Measurements from ENCODE around the gene EPHA4.

EPHA4 gene

DNA sequence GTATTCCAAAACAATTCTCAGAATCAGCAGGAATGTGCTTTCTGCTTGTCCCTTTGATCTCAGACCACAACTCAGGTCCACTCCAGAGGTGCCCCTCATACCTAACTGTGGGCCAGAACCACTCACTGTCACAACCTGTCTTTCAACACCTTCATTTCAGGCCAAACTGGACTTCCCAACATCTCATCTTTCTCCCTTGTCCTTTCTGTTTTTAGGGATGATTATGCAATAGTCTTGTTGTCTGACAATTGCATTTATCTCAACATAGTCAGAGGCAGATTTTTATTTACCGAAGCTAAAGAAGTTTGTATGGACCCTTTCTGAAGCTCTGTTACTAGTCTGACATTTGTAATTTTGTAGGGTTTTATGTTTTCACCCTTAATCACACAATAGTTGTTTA is 95.9 kb downstream of the EPHA4 start:
- no peak for DNase-seq (ENCODE audit: low read depth in 2 of 2)

DNA sequence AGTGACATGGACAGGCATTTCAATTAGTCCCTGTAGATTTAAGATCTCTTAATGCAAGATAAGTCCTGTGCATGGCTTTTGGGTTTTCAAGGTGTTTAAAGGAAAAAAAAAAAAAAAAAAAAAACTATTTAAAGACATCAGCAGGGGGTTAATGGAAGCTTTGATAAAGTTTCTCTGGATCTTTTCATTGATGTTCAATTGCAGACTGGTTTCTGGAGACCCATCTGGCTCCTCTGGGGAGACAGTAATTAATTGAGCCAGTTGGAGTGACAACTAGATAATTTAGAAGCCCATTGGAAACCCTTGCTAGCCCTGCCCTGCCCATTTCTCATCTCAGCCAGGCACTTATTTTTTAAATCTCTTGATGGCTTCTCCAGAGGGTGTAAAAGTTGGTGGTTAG is 98.7 kb downstream of the EPHA4 start:
- no peak for DNase-seq (ENCODE audit: low read depth in 2 of 2)

DNA sequence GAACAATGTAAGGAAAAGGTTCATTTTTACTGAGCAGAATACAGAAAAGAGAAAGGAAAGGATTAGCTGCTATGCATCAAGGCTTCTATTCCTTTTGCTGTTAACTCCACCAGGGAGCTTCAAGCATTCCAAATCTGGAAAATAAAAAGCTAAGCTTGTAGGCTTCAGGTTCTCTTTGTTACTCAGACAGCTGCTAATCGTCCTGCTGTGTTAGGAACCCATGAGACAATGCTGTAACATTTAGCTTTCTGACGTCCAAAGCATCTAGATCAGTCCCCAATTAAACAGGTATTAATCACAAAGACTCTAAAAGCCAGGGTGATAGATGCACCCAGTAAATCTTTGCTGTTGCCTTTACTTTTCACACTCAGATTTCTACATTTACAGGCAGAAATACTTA is 103.8 kb downstream of the EPHA4 start:
- DNase-seq (ENCODE audit: low read depth in 2 of 2) = no peak

DNA sequence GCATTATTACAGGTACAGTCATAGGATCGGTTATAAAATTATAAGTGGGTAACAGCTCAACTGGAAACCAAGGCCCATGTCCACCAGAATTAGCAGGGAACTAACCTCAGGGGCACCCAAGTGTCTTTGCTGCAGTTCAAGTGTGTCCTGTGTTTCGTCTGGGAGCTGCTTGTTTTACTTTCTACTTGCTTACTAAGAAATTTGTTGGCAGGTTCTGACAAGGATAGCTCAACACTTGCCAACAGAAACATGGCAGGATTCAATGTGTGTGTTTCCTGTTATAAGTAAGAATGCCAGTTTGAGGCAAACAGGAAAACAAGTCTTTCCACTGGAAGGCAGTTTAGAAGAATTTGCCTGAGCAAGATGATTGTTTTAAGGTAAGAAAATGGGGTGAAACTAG is 104.5 kb downstream of the EPHA4 start:
- DNase-seq (ENCODE audit: low read depth in 2 of 2) = no peak

DNA sequence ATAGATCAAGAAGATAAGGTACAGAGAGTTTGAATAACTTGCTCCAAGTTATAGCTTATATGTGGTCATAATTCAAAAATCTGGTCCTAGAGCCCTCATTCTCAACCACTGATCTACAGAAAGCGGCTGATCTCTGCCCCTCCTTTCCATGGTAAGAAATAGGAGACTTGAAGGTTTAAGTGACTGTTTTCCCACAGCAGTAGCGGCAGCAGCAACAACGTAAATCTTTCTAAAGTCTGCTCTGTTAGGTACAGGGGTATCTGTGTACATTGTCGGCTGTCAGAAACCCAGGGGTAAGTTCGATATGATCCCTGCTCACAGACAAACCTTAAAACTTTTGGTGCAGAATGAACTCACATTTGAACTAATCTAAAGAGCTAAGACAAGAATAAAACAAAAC is 105.4 kb downstream of the EPHA4 start:
- no peak for DNase-seq (ENCODE audit: low read depth in 2 of 2)

DNA sequence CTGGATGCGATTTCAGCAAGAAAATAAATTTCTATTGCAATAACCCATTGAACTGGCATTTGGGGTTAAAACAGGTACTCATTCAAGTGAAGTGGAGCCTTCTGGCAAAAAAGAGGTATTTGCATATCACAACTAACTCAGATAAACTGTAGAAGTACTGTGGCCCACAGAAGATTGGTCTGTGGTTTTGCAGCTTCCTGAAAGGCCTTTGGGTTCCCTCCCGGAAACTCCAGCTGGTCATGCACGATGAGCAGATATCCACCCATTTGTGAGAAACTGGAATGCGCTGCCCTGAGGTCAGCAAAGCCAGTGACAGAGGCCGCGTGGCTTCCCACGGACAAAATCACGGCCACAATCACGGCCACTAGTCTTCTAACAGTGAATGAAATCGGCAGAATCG is 106.3 kb downstream of the EPHA4 start:
- no peak for DNase-seq (ENCODE audit: low read depth in 2 of 2)

DNA sequence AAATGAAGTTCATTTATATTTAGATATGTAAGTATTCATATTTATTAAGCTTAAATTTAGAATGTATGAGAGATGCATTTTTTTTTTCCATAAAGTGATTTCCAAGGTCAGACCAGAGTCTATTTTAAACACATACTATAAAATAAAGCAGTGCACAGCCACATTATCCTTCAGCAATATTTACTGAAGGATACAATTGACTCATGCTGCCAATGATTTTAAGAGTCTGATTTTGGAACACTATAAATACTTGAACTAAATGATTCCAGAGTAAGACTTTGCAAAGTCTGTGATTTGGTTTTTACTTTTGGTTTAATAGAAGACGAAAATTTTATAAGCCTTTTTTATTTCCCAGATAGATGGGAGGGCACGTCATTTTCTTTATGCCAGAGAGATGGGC is 107.1 kb downstream of the EPHA4 start:
- no peak for DNase-seq (ENCODE audit: low read depth in 2 of 2)

DNA sequence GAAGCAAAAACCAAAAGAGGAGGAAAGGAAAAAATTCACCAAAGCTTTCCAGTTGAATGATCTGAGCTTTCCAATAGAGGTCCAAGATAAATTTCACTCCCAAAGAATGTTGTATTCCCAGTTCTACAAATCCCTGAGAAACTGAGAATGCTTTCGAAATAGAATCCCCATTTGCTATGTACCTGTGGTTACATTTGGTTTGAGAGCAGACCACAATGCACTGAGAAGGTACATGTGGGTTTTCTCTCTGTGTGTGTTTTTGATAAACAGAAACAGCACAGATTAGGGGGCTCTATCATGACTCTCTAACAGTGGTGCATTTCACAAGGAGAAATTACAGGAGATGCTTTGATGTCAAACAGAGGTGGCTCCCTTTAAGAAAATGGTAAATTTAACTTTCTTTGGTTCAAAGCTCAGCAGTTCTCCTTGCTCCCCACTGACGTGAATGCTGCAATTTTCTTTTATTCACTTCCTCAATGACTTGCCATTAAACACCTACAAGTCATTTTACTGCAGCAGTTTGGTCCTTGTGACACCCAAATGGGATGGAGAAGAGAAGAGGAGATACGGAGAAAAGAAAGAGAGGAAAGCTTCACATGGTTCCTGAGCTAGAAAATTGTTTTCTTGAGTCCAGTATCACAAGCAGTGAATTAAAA is 108.7 kb downstream of the EPHA4 start:
- no peak for DNase-seq (ENCODE audit: low read depth in 2 of 2)

DNA sequence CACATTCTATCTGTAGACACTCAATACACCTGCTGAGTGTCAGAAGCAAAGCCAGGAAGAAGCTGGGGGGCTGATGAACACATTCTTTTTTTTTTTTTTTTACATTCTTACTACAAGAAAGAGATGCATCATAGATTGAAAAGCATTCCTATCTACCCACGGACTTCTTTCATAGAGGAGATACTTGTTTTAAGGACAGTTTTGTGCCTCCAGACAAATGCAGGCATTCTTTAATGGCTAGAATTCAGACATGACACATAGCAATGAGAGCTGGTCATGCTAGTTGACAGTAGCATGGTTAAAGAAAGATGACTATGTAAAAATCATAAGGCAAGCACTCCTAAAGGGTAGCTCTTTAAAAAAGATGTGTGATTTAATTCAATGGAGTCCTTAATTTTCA is 110.2 kb downstream of the EPHA4 start:
- DNase-seq (ENCODE audit: low read depth in 2 of 2) = no peak

DNA sequence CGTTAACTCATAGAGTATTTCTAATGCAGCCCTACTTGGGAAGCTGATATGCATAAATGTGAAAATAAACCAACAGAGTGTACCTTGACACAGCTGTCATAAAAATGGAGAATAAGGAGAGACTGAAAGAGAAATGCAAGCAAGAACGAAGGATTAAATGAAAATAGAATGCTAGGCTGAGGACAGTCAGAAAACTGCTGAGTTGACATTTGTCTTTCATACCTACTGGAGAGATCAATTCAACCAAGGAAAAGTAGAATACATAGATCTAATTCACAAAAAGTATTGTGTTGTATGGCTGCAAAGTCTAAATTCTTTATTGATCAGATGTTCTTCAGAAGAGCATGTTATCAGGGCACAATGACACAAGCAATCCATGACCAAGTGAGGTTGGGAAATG is 112.0 kb downstream of the EPHA4 start:
- DNase-seq (ENCODE audit: low read depth in 2 of 2) = no peak

DNA sequence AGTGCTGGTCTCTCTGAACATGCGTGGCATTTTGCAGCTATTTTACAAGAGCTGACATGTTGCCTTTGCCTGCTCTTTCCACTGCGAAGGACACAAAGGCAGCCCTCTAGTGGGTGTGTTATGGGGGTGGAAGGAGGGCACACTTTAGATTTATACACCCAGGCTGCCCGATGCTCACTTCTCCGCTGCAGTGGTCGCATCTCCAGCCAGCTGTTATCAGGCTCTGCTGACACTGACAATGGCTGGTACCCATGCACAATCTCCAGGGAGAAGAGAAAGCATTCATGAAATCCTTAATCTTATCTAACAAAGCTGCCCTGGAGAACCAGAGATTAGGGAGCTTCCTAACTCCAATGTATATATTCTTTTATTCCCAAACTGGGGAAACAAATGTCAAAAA is 113.5 kb downstream of the EPHA4 start:
- DNase-seq (ENCODE audit: low read depth in 2 of 2) = no peak

DNA sequence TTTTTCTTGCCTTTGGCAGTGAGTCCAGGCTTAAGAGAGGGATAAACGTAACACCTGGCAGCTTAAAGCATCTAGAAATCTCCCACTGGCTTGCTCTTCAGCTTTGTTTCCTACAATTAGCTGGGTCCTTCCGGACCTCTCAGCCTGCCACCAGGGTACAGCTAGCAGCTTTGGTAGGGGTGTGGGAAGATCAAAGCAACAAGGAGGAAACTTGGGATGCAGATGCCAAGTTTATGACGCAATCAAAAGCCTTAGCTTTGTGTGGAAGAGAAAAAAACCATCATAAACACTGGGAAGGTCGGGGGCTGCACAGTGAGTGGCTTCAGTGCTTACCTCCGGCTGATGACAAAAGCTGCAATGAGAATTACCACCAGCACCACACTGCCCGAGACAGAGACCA is 116.9 kb downstream of the EPHA4 start:
- no peak for DNase-seq (ENCODE audit: low read depth in 2 of 2)

DNA sequence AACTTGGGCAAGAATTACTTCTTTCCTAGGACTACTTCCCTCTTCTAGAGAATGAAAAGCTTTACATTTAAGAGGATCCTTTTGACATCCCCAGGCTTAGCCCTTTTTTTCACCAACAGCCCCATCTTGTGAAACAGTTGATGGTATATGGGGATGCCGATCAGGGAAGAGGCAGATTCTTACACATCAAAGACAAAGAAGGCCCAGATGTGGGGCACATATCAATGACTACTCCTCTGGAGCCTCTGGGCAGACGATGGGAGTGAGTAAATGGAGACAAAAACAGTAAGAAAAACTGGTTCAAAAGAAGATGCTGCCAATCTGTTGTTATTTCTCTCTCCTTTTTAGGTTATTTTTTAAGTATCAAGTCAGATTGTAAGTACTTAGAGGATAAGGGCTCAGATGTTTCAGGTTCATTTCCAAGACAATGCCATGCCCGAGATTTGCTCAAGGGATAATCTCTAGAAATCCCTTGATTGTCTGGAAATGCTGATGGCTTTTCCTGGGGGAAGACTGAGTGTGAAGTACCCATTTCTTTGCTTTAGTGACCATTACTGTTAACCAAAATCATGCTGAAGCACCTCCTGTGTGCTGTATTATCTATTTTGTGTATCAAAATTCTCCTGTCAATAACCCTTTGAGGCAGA is 117.5 kb downstream of the EPHA4 start:
- no peak for DNase-seq (ENCODE audit: low read depth in 2 of 2)

DNA sequence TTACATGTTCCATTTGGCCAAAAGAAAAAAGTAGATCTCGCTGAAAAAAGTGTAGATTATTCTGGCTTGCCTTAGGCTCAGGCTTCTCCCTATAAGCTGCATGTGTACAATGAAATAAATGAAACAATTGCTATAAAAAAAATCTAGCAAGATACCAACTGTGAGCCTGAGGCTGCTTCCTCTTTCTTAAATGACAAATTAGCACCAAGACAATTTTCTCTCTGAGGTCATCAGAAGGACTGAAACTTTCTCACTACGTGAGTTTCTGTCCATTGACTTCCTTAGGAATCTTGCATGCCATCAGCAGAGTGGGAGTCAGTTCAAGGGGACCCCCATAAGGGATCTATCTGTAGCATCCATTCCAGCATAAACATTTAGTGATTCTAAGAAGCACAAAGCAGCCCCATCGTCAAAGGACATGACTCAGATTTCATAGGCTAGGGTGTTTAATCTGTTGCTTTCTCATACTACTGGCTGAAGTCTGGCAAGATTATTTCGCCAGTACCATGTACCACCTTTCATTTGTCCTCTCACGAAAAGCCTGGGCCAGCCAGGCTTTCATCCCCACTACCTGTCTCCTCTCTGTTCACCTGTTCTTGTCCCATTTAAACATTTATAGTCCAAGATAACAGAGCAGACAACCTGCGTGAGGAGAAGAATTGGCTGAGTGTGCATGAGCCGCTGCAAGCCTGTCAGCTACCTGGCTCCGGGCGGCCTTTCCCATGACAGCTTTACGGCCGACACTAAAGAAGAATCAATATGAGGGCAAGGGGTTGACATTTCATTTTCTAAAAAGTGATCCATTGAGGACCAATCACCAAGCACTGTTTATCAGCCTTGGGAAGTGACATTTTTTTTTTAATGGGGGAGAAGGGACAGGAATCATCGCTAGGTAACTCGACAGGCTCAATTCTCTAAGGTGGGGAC is 120.0 kb downstream of the EPHA4 start:
- DNase-seq (ENCODE audit: low read depth in 2 of 2) = no peak

DNA sequence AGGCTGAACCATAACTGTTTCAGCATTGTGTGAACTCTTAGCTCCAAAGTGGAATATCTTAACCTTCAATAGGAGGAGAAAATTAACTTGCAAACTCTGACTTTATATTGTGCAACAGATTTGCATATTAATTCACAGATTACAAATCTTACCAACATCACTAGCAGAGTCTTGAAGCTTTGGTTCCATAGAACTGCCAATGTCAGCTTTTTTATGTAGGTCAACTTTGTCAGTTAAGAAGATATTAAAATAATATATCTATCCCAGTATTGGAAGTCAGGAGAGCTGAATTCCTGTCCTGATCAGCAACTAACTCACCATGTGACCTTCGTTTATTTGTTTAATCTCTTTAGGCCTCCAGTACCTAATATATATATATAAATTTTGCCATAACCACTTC is 121.8 kb downstream of the EPHA4 start:
- DNase-seq (ENCODE audit: low read depth in 2 of 2) = no peak

DNA sequence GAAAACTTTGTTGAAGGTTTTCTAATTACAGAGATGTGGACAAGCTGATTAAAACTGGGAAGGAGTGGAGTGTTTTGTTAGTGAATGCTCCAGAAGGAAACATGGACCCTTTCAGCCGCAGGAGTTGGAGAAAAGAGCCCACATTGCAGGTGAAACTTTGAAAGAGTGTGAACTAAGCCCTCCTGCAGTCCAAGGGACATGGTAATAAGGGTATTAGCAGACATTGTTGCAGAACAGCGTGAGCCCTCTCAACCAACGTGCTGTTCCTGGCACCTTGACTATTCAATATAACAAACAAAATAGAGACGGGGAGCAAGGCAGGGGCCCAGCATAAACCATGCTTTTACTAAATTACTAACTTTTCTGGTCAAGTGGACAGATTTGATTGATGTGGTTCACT is 122.7 kb downstream of the EPHA4 start:
- no peak for DNase-seq (ENCODE audit: low read depth in 2 of 2)

DNA sequence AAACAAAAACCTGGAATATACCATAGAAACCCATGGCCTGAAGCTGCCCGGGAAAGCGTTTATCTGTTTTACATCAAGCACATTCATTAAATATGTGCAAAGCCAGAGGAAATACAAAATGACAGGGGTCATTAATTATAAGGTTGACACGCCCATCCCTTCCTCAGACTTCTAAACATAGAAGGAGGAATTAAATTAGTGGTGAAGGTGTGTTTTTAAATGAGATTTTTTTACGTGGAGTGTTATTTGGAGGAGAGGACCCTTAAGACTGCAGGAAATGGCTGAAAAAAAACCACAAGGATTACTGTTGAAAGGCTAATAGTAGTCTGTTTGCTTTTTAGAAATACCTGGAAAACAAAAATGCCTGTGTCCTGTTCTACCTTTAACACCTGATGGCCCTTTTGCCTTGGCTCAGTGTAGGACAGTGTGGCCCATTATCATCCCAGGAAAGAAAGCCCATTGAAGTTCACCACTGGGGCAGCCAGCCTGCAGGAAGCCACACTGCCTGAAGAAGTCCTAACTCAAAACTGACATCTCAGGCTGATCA is 123.2 kb downstream of the EPHA4 start:
- DNase-seq (ENCODE audit: low read depth in 2 of 2) = no peak

DNA sequence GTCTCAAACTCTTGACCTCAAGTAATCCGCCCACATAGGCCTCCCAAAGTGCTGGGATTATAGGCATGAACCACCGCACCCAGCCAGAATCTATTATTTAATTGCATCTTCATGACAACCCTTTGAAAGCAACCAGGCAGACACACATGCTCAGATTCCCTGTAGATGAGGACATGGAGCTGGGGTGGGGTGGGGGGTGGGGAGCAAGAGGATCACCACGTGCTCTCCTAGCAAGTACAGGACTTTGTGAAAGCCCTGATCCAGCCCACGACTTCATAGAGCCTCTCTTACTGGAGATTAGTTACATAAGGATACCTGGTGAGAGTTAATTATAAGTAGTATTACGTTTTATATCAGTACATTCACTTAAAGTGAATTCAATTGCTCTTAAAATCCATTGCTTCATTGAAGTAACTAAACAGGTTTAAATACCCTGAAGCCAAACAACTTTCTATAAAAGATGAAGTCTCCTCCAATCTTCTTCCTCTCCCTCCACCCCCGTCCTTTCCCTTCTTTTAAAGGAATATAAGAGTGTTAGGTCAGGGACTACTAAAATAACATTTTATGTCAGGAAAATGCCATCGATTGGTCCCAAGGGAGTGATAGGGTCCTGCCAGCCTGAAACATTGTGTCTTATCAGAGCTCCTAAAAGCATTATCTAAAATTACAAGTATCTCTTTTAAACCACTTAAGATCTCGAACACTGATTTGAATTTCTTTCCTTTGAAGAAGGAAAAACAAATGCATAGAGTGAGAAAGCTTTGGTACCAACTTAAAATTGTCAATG is 123.9 kb downstream of the EPHA4 start:
- no peak for DNase-seq (ENCODE audit: low read depth in 2 of 2)

DNA sequence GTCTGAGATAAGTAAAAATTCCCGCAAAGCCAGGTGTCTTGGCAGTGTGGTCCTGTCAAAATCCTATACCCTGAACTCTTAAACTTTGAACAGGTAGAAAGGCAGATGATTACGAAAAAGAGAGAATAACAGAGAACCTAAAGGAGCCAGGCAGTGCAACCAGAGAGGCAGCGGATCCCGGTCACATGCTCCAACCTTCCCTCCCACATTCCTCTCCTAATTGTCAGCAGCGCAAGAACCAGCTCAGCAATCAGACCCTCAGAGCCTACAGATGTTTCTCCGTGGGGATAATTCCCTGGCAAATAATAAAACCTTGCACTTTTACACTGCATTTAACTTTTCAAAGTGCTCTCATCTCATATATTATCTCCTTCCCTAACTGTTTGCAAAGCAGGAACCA is 124.8 kb downstream of the EPHA4 start:
- DNase-seq (ENCODE audit: low read depth in 2 of 2) = no peak

DNA sequence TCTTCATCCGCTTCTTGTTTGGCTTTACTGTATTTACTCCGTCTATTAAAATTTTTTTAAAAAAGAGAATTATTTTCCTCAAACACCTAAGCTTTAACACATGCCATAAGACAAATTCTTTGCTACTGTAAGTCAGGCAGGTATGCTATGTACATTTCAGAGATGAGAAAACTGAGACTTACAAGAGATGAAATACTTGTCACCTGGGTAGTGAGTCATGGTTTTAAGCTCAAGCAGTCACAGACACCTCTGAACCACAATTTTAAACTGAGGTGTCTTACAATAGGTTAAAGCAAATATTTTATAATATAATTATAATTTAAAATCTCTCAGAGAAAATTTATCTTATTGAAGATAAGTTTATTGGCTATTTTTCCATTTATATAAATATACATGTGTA is 126.0 kb downstream of the EPHA4 start:
- no peak for DNase-seq (ENCODE audit: low read depth in 2 of 2)

DNA sequence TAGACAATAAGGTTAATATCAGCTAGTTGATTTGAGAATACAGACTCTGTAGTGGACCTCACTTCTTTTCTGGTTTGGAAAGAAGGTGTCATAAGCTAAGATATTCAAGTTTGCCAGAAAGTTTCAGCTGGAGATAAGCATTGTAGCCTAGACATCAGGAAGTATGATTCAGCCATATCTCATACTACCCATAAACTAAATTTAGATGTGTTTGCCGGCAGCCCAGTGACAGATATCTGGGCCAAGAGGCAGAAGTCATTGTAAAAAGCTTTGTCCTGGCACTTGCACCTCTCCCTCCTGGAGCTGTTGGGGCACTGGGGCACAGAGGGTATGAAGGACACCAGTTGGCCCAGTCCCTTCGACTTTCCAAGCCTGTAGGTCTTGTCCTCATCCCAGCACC is 128.0 kb downstream of the EPHA4 start:
- DNase-seq (ENCODE audit: low read depth in 2 of 2) = no peak

DNA sequence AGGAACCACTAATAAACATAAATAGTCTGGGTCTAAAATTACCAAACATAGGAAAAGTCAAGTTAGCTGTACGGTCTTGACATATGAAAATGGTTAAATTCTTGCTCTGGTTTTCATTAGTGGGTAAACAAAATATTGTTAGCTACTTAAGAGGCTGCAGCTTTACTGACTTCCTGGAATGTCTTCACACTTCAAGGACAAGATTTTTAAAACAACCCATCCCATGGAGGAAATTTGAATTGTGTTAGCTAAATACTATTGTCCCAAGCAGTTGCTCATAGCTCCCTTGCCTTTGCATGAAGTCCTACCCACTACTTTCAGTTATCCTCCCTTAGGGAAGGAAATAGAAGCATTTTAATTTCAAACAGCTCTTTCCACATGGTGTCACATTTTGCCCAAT is 128.5 kb downstream of the EPHA4 start:
- no peak for DNase-seq (ENCODE audit: low read depth in 2 of 2)
